Measurements from ENCODE around the gene GRID1.

- TF ChIP-seq YY1 (IDR thresholded peaks at IDR 0.05; ENCODE audit: insufficient read depth, insufficient read length) (no peak), ZNF274 (IDR thresholded peaks at IDR 0.05; ENCODE audit: low read depth, low read length) (no peak), SUZ12 (IDR thresholded peaks at IDR 0.05; ENCODE audit: extremely low read depth, insufficient read depth, insufficient read length) (no peak)
These were observed 751.0 kb downstream of the GRID1 start for GRCh38 chr10:85615556-85615955.
